Measurements from ENCODE around the gene GALNT14. TPM values are rescaled to one million over a fixed set of nuclear protein-coding genes. Genes with fewer than 3 reads are reported as not detected.

Gene GALNT14
- total RNA-seq, 1 experiment from 2014 or later, result 2.7 TPM

GRCh38 chr2:31148514-31148913 lies 10.3 kb upstream of the GALNT14 start:
- H3K4me1 ChIP-seq (ENCODE audit: insufficient read depth, low read length), result peaks cover 6% of the 10 kb centered on the region; the same call in 1 of the 2 replicates
- H3K9ac ChIP-seq (ENCODE audit: extremely low read depth, insufficient read length, low read length), result no peak overlapping the region
- no peak overlapping the region for H2BK5ac ChIP-seq (ENCODE audit: insufficient read length, low read length)
- TF ChIP-seq CTCF (conservative IDR thresholded peaks at IDR 0.05), result no peak
- no peak overlapping the region for H2BK15ac ChIP-seq (ENCODE audit: low read depth, low read length)
- H3K18ac ChIP-seq (ENCODE audit: insufficient read length, low read depth, low read length), result no peak overlapping the region
- Mint-ChIP-seq H3K27ac (no peak overlapping the region), H3K4me3 (no peak overlapping the region), H3K27me3 (ENCODE audit: low read depth) (peaks cover 10% of the 10 kb centered on the region), H3K36me3 (ENCODE audit: insufficient read depth in 1 of 3, low read depth in 3 of 3) (no peaks in the 10 kb centered on the region), H3K4me1 (peaks cover 7 to 8% of the 10 kb centered on the region in 2 experiments), H3K9me3 (no peaks in the 10 kb centered on the region)
- no peaks in the 10 kb centered on the region for H3K23me2 ChIP-seq (ENCODE audit: insufficient read length, low read depth, low read length, poor library complexity, severe bottlenecking)
- no CpG with 5 or more reads among the region's 2 CpGs for WGBS (ENCODE audit: extremely low coverage, insufficient read length, low lambda C conversion rate)
- no peak overlapping the region for H4K5ac ChIP-seq (ENCODE audit: insufficient read length, low read depth, low read length)
- H2BK120ac ChIP-seq (ENCODE audit: low read depth, low read length, poor library complexity, severe bottlenecking), result no peak overlapping the region
- H4K91ac ChIP-seq (ENCODE audit: insufficient read length, low read depth, low read length), result no peak overlapping the region
- H3K79me1 ChIP-seq (ENCODE audit: insufficient read depth, low read depth, low read length, poor library complexity, severe bottlenecking), result no peaks in the 10 kb centered on the region
- no peak overlapping the region for H3K4me2 ChIP-seq (ENCODE audit: insufficient read depth, insufficient read length, low read length)
- DNase-seq, result no peak
- H3K27ac ChIP-seq (ENCODE audit: insufficient read length, low read depth, low read length), result no peak overlapping the region
- no peak overlapping the region for H2AK5ac ChIP-seq (ENCODE audit: insufficient read length, low read length)
- no peaks in the 10 kb centered on the region for H4K20me1 ChIP-seq (ENCODE audit: control insufficient read depth, insufficient read depth, insufficient read length)
- H2BK12ac ChIP-seq (ENCODE audit: insufficient read length, low read depth, low read length), result no peak overlapping the region
- H3K4ac ChIP-seq (ENCODE audit: low read depth, low read length), result no peak overlapping the region
- no peak overlapping the region for H4K8ac ChIP-seq (replicated peaks; ENCODE audit: insufficient read length, low read depth, low read length)
- H3T11ph ChIP-seq (ENCODE audit: low read length), result no peak overlapping the region
- H3K23ac ChIP-seq (ENCODE audit: insufficient read length, low read depth, low read length), result no peak overlapping the region
- H3K14ac ChIP-seq (ENCODE audit: insufficient read depth, low read length), result no peak overlapping the region
- H2AFZ ChIP-seq (ENCODE audit: low read length), result no peak overlapping the region
- H3K56ac ChIP-seq (ENCODE audit: insufficient read length, low read depth, low read length), result no peak overlapping the region
- H3K9me3 ChIP-seq (ENCODE audit: control insufficient read depth, low read depth, low read length), result no peaks in the 10 kb centered on the region
- no peak overlapping the region for H2BK20ac ChIP-seq (ENCODE audit: low read depth, low read length, poor library complexity, severe bottlenecking)
- H3K79me2 ChIP-seq (ENCODE audit: insufficient read depth, low read length), result no peaks in the 10 kb centered on the region
- H3K27me3 ChIP-seq (ENCODE audit: insufficient read depth, low read length), result no peaks in the 10 kb centered on the region

Measured in H9 (cell line).